WI38 (cell line): ENCODE results near the gene PASD1.
"Not testable (repeated sequence)": the region's sequence is repeated elsewhere in the genome, so short reads cannot be mapped to it uniquely, and the experiment has no call there.

Source experiments
- H3K4me3 ChIP-seq: 2 replicates; pipeline ENCODE4 v1.5.1; 2011; ENCODE audit warnings: low read depth, mild to moderate bottlenecking, control low read depth, low read length
- TF ChIP-seq, protein P1 (sequence below): IDR thresholded peaks from 2 replicates; pipeline ENCODE4 v1.5.1; 2012; ENCODE audit warnings: low read depth, mild to moderate bottlenecking, control low read depth, low read length

The PASD1 gene

DNA sequence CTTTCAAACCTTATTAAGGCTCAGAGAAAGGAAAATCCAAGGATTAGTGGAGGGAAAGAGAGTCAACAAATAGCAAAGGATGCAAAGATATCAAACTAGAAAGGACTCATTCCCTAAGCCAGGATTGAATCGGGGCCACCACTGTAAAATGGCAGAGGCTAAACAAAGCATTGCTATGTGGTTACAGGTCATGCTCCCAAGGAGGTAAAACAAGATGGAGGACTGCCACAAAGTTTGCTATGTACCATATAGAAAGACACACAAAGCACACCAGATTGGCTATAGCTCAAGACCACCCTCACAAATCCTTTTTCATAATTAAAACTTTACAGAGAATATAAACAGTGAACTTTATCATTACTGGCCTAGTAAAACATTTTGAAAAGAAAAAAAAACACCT is 25.9 kb upstream of the PASD1 start:
- H3K4me3 ChIP-seq: no peak overlapping the region
- TF ChIP-seq, protein P1, sequence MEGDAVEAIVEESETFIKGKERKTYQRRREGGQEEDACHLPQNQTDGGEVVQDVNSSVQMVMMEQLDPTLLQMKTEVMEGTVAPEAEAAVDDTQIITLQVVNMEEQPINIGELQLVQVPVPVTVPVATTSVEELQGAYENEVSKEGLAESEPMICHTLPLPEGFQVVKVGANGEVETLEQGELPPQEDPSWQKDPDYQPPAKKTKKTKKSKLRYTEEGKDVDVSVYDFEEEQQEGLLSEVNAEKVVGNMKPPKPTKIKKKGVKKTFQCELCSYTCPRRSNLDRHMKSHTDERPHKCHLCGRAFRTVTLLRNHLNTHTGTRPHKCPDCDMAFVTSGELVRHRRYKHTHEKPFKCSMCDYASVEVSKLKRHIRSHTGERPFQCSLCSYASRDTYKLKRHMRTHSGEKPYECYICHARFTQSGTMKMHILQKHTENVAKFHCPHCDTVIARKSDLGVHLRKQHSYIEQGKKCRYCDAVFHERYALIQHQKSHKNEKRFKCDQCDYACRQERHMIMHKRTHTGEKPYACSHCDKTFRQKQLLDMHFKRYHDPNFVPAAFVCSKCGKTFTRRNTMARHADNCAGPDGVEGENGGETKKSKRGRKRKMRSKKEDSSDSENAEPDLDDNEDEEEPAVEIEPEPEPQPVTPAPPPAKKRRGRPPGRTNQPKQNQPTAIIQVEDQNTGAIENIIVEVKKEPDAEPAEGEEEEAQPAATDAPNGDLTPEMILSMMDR: no peak

DNA sequence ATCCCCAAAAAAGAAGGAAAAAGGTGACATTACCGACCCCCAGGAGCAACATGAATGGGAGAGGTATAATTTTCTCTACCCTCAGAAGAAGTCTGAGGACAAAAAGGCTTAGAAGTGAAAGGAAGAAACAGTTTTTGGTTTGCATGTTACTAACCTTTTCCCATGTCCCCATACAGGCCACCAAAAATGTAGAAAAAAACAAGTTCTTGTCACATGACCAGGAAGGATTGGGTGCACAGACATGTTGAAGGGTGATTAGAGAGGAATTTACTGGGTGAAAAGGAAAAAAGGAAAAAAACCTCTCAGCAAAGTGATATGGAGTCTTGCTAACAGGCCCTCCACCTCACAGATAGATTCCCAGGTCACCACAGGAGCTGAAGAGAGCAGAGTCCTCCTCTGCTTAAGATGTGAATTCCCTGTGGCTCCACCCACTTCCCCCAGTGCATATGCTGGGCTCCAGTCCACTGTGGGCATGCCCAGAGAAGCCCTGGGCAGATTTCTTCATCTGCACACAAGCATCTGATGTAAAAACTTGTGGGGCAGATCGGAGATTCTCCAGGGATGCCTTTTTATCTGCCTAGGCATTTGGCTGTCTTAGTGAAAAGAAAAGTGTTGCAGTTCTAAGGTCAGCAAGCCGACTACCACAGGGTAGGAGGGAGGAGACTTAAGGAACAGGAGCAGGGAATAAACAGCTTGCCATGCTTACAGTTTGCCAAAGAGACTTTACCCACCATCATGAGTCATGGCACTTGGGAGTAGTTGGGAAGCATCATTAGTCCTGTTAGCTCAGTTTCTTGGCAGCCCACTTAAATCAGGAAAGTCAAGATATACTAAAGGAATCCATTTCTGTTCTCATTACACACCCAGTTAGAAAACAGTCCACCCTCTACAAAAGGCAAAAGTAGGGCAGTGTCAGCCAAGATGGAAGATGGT is 25.0 kb upstream of the PASD1 start:
- H3K4me3 ChIP-seq: no peak overlapping the region
- TF ChIP-seq, protein P1: no peak

DNA sequence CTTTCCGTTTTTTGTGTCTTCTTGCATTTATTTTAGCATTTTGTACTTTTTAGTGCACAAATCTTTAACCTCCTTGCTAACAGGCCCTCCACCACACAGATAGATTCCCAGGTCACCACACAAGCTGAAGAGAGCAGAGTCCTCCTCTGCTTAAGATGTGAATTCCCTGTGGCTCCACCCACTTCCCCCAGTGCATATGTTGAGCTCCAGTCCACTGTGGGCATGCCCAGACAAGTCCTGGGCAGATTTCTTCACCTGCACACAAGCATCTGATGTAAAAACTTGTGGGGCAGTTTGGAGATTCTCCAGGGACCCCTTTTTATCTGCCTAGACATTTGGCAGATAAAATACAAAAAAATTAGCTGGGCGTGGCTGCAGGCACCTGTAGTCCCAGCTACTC is 19.8 kb upstream of the PASD1 start:
- TF ChIP-seq, protein P1: no peak
- H3K4me3 ChIP-seq: no peak overlapping the region

DNA sequence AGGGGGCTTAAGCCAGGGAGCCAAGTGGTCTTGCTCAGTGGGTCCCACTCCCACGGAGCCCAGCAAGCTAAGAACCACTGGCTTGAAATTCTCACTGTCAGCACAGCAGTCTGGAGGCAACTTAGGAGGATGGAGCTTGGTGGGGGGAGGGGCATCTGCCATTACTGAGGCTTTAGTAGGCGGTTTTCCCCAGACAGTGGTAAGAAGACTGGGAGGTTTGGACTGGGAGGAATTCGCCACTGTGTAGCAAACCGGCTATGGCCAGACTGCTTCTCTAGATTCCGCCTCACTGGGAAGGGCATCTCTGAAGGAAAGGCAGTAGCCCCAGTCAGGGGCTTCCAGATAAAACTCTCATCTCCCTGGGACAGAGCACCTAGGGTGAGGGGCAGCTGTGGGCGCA is 17.2 kb upstream of the PASD1 start:
- H3K4me3 ChIP-seq: not testable (repeated sequence)

DNA sequence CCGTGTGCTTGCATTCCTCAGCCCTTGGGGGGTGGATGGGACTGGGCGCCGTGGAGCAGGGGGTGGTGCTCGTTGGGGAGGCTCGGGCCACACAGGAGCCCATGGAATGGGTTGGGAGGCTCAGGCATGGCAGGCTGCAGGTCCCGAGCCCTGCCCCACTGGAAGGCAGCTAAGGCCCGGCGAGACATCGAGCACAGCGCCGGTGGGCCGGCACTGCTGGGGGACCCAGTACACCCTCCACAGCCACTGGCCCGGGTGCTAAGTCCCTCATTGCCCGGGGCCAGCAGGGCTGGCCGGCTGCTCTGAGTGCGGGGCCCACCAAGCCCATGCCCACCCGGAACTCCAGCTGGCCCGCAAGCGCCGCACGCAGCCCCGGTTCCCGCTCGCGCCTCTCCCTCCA is 12.3 kb upstream of the PASD1 start:
- not testable (repeated sequence) for H3K4me3 ChIP-seq

DNA sequence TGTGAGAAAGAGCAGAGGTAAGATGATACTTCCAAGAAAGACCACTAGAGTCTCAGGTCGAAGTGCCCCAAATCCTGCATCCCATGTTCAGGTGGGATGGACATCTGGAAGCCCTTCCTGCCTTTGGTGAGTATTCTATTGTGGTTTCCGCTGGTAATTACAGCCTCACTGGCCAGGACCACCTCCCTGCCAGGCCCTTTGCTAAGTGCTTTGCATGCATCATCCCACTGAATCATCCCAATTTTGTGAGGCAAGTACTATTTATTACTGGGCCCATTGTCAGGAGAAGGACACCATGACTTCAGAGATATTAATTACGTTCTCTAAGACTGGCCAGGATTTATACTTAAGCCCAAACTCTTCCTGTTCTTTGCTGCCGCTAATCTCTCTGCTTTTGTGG is 10.7 kb upstream of the PASD1 start:
- H3K4me3 ChIP-seq: no peak overlapping the region
- TF ChIP-seq, protein P1: no peak

DNA sequence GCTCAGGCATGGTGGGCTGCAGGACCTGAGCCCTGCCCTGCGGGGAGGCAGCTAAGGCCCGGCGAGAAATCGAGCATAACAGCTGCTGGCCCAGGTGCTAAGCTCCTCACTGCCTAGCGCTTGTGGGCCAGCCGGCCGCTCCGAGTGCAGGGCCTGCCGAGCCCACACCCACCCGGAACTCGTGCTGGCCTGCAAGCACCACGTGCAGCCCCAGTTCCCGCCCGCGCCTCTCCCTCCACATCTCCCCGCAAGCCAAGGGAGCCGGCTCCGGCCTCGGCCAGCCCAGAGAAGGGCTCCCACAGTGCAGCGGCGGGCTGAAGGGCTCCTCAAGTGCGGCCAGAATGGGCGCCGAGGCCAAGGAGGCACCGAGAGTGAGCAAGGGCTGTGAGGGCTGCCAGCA is 8.2 kb upstream of the PASD1 start:
- not testable (repeated sequence) for H3K4me3 ChIP-seq

DNA sequence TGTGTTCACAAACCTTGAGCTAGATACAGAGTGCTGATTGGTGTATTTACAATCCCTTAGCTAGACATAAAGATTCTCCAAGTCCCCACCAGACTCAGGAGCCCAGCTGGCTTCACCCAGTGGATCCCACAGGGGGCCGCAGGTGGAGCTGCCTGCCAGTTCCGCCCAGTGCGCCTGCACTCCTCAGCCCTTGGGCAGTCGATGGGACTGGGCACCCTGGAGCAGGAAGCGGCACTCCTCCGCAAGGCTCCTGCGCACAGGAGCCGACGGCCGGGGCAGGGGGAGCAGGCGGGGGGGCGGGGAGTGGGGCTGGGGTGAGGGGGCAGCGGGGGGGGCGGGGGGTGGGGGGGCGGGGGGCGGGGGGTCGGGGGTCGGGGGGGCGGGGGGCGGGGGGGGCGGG is 990 bp upstream of the PASD1 start:
- not testable (repeated sequence) for H3K4me3 ChIP-seq

DNA sequence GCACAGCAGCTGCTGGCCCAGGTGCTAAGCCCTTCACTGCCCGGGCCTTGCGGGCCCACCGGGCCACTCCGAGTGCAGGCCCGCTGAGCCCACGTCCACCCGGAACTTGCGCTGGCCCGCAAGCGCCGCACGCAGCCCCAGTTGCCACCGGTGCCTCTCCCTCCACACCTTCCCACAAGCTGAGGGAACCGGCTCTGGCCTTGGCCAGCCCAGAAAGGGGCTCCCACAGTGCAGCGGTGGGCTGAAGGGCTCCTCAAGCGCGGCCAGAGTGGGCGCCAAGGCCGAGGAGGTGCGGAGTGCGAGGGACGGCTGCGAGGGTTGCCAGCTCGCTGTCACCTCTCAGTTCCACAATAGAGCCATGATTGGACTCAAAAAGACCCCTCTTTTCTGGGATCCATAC is 472 bp upstream of the PASD1 start:
- not testable (repeated sequence) for H3K4me3 ChIP-seq

DNA sequence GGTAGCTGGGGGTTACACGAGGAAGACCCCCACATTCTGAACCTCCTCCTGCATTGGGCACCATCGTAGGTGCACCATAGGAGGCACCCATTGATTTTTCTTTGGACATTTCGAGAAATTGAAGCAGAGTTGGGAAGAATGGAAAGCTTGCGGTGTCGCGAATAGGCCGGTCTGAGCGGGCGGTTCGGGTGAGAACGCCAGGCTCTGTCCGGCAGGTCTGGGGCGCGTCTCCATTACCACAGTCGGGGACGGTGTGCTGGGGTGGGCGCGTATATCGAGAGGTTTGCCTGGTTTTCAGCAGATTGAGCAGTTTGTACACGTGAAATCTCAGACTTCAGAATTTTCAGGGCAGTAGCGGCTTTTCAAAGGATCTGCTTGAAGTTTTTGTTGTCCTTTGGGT is 560 bp downstream of the PASD1 start:
- TF ChIP-seq, protein P1: no peak
- no peak overlapping the region for H3K4me3 ChIP-seq

DNA sequence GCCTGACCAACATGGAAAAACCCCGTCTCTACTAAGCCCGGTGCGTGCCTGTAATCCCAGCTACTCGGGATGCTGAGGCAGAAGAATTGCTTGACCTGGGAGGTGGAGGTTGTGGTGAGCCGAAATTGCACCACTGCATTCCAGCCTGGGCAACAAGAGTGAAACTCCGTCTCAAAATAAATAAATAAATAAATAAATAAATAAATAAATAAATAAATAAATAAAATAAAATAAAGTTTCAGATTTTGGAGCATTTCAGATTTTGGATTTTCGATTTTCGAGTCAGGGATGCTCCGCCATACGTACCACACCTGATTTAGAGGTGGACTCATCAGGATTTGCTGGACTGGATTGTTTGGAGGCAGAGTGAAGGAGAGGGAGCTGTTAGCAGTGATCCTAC is 3.4 kb downstream of the PASD1 start:
- not testable (repeated sequence) for H3K4me3 ChIP-seq
